HG02623 (cell line): Measurements from ENCODE around the gene CAMP.
"Not testable (repeated sequence)": the region's sequence is repeated elsewhere in the genome, so short reads cannot be mapped to it uniquely, and the experiment has no call there.

Experiments used
- ATAC-seq: cut with Tn5 transposase; IDR thresholded peaks from one replicate; pipeline ENCODE4 v1.9.1; 2021; ENCODE audit warnings: moderate library complexity; ENCODE audit not compliant: unreplicated experiment

CAMP gene

GRCh38 chr3:48222616-48223513, at the start of gene CAMP:
Gene CAMP (plus strand): TSS chr3:48223495. CDS start chr3:48223512, 17 bp downstream.
- ATAC-seq = peak; percentile 43

GRCh38 chr3:48178072-48178471, 45.2 kb upstream of the CAMP start:
- ATAC-seq = no peak

DNA sequence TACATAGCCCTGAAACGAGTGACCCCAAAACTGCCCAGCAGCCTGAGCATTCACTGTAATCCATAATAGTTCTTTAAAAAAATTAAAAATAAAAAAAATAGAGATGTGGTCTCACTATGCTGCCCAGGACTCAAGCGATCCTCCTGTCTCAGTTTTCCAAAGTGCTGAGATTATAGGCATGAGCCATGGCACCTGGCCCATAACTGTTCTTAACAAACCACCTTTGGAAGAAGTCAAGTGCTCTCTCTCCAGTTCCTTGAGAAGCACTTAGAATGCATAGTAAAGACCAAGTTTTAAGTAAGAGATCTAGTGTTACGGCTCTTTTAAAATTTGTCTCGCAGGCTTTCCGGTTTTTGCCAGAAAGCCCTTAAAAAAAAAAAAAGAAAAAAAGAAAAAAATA, 43.3 kb upstream of the CAMP start:
- no peak for ATAC-seq

DNA sequence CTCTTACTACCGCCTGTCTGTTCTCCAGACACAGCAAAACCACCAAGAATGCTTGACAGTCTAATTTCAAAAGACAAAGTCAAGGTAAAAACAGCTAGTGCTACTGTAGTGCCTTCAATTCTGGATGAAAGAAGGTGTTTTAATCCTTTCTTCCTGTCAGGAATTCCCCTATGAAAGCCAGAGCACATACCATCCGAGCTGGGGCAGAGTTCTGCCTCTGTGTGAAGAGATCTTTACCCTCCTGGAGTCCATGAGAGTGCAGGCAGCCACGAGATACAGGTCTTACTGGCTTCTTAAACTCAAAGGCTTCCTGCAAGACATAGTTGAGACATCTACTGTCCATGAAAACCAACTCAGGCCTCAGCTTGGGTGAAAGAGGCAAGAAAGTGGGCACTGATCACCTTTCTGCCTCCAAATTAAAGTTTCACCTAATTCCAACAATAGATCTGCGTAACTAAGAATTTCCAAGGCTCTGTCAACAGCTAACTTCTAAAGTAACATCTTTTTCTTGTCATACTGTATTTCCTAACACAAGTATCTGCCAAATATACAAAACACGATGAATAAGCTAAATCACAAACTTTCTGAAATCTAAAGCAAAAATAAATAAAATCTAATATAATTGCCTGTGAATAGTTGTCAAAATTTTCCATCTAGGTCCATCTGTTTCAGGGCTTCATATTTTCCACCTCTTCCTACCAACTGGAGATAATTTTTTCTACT, 42.6 kb upstream of the CAMP start:
- ATAC-seq = no peak

DNA sequence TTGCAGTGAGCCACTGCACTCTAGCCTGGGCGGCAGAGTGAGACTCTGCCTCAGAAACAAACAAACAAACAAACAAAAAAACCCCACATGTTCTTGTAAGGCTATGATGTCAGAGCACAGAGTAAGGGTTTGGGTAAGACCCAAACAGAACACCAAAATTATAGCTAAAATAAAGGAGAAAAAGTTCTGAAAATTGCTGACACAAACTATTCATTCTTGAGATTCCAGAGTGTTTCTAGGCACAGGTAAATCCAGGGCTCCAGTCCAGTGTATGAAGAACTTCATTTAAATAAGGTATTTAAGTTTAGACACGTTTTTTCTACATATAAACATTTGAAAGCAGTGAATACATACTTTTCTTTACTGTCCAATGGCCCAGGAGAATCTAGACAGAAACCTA, 39.0 kb upstream of the CAMP start:
- no peak for ATAC-seq

GRCh38 chr3:48185129-48185528, 38.2 kb upstream of the CAMP start:
- no peak for ATAC-seq

DNA sequence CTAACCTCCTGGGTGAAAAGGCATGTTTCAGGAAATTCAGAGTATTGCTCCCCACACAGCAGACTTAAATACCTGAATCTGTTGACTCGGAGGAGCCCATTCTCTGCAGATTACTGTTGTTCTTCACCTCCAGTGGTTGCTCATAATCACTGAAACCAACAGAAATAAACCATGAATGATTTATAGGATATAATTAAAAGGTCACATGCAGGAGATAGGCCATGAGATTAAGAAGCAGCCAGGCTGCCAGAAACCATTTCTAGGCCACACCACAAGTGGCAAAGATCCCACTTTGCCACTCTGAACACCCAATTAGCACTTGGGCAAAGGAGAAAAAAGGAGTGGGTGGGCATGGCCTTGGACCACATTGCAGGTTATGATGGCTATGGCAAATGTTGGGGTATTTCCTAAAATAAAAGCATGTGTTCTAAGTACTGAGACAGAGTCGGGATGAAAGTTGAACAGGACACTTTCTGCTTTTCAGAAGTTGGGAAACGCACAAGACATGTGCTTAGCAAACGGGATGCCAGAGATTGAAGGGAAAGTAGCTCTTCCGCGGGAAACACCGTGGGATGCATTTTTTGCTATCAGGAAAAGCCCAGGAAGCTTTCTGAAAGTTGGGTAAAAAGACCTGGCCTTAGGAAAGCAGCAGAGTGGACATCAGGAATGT, 36.5 kb upstream of the CAMP start:
- no peak for ATAC-seq

GRCh38 chr3:48187301-48187578, 36.1 kb upstream of the CAMP start:
- no peak for ATAC-seq

DNA sequence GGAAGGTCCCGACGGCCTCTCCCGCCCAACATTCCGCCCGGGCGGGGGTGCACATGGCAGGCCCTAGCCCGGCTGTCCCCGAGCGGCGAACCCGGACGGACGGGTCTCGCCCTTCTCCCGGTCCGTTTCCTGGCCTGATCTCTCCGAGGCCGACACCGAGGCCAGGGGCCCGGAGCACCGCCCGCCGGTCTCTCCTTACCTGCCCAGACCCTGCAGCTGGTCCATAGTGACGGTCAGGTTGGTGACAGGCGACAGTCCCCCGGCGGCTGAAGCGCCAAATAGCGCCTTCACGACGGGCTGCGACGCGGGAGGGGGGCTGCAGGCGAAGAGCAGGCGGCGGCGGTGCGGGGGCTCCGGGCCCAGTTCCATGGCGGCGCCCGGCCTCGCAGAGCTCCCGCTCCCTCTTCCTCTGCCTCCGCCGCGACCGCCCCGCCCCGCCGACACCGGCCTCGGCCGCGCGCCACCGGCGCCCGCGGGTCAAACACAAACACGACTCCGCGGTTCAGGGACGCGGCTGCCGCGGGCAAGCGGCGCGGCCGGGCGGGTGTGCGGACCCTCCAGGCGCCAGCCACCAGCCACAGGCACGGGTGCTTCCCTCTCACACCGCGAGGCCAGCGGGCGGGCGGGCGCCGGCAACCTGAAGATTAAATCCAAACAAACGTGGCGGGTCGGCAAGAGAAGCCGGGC, 35.6 kb upstream of the CAMP start:
- peak; percentile 20 for ATAC-seq

DNA sequence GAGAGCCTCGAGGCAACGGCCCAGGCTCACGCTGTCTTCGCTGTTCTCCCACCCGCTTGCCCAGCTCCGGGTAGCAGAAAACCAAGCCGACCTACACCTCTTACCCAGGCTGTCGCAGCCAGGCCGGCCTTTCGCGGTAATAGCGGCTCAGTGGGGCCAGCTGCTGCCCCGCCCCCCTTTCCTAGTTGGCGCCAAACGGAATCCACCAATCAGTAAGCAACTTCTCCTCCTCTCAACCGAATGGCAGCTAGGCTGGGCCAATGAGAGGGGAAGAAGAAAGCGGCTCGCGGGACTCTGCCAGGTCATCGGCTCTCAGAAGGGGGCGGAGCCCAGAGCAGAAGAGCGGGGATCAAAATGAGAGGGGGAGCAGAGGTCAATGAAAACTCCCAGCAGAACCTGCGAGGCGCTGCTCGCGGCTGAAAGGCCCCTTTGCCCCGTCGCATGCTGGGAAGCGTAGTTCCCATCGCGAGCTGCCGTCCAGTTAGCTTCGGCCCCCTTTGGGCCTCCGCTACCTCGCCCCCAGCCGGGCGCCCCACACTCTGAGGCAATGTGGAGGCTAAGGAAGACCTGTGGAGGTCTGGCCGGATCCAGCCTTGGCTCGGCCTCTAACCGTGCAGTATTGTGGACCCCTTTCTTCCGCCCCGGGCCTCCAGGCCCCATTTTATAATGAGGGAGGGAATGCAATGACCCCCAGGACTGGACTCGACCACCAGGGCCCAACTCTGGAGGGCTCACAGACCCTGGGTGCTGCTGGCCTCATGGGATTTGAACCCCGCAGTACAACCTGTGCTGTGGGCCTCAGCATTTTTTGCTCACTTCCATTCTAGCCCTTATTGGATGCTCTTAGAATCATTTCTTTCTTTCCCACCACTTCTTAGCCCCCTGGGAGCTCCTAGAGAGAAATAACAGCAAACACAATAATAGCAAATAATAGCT, 34.8 kb upstream of the CAMP start, which contains the start of gene CDC25A:
Gene CDC25A, minus strand, starts transcription at position 152 of the 936 bp plus-strand sequence. CDS start 470 bp downstream, outside the sequence.
- ATAC-seq = peak; percentile 91

GRCh38 chr3:48189321-48189720, 34.0 kb upstream of the CAMP start:
- no peak for ATAC-seq

- no peak for ATAC-seq
Observed at GRCh38 chr3:48190911-48191310, 32.4 kb upstream of the CAMP start.

GRCh38 chr3:48194446-48195071, 28.7 kb upstream of the CAMP start:
- no peak for ATAC-seq

DNA sequence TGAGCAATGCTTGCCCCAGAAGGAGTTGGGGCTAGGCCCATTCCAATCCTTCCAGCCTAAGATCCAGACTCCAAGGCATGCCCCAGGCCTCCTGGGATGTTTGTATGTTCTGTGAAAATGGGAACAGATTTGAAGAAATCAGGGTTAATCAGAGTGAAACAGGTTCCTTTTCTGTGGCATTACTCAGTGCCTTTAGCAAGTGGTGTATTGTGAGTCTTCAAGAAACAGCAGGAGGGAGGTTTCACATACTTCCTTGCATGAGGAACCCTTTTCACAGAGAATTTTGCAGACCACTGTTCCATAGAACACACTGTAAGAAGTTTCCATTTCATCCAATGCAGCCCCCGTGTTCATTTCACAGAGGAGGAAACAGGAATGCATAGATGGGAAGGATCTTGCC, 26.7 kb upstream of the CAMP start:
- ATAC-seq = no peak

GRCh38 chr3:48199117-48199516, 24.2 kb upstream of the CAMP start:
- no peak for ATAC-seq

DNA sequence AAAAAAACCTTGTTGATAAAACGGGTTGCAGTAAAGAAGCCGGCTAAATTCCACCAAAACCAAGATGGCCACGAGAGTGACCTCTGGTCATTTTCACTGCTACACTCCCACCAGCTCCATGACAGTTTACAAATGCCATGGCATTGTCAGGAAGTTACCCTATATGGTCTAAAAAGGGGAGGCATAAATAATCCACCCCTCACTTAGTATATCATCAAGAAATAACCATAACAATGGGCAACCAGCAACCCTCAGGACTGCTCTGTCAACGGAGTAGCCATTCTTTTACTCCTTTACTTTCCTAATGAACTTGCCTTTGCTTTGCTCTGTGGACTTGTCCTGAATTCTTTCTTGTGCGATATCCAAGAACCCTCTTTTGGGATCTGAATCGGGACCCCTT, 20.7 kb upstream of the CAMP start:
- ATAC-seq = no peak

GRCh38 chr3:48208076-48208475, 15.2 kb upstream of the CAMP start:
- ATAC-seq = no peak

DNA sequence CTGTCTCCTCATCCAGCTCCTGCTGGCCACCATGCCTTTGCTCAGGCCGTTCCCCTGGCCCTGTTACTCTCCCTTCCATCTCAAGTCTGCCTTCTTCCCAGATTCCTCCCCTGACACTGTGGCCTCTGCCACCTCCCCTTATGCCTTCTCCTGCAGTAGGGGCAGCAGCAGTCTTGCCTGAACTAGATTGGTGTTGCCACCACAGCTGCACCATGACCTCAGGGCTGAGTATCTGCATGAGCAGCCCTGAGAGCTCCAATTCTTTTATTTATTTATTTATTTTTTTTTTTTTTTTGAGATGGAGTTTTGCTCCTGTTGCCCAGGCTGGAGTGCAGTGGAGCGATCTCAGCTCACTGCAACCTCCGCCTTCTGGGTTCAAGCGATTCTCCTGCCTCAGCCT, 13.8 kb upstream of the CAMP start:
- ATAC-seq = no peak

- not testable (repeated sequence) for ATAC-seq
Observed at GRCh38 chr3:48210534-48210933, 12.8 kb upstream of the CAMP start.

- not testable (repeated sequence) for ATAC-seq
Observed at GRCh38 chr3:48211776-48212175, 11.5 kb upstream of the CAMP start.
